ENCODE results near the gene IL3. TPM values are rescaled to one million over a fixed set of nuclear protein-coding genes. Genes with fewer than 3 reads are reported as not detected.

Gene IL3
- total and polyA plus RNA-seq, 11 donors: not detected

GRCh38 chr5:132063090-132063911 lies 2.8 kb downstream of the IL3 start:
- ATAC-seq (peak; percentile 22 to 74 (median 70)), DNase-seq (peak; percentile 50 to 84 (median 63))
- Histone ChIP-seq H3K36me3 (no peaks in the 10 kb centered on the region), H3K27ac (no peak overlapping the region), H3K9me3 (no peaks in the 10 kb centered on the region), H3K4me3 (no peak overlapping the region), H3K27me3 (no peaks in the 10 kb centered on the region), H3K4me1 (no peaks in the 10 kb centered on the region)
- WGBS, 4 donors: 37 to 46% (median 41%) methylated on average over 9 of the region's 9 CpGs
- intact Hi-C loops (cut with DNase I): loop anchor here (2.0 to 10.0 kb wide), 7 partner anchors 72 to 476 kb away; no protein-coding TSS in a partner anchor
- TF ChIP-seq POLR2A (IDR thresholded peaks at IDR 0.05) (no peak), CTCF (IDR thresholded peaks at IDR 0.05) (peak; percentile 90 to 99 (median 96))

GRCh38 chr5:132064140-132064539 lies 3.7 kb downstream of the IL3 start:
- H3K9me3 ChIP-seq: no peaks in the 10 kb centered on the region
- peak in 2 of 5 donors; percentile 30 to 51 for DNase-seq
- no peaks in the 10 kb centered on the region for H3K36me3 ChIP-seq
- intact Hi-C loops (cut with DNase I): loop anchor here in 9 of 10 donors (2.0 to 10.0 kb wide), 6 partner anchors 71 to 477 kb away; no protein-coding TSS in a partner anchor
- no peaks in the 10 kb centered on the region for H3K4me1 ChIP-seq
- no peak for ATAC-seq
- no peak overlapping the region for H3K4me3 ChIP-seq
- 66 to 77% (median 68%) methylated on average over 5 of the region's 5 CpGs for WGBS, 4 donors
- H3K27ac ChIP-seq: no peak overlapping the region
- no peak for TF ChIP-seq POLR2A (IDR thresholded peaks at IDR 0.05)
- no peak for TF ChIP-seq CTCF (IDR thresholded peaks at IDR 0.05)
- no peaks in the 10 kb centered on the region for H3K27me3 ChIP-seq

- no peaks in the 10 kb centered on the region for H3K36me3 ChIP-seq
- H3K27me3 ChIP-seq: no peaks in the 10 kb centered on the region
- 77 to 86% (median 79%) methylated on average over 9 to 11 of the region's 11 CpGs for WGBS, 4 donors
- H3K4me3 ChIP-seq: no peak overlapping the region
- H3K27ac ChIP-seq: no peak overlapping the region
- ATAC-seq (peak; percentile 57 to 77 (median 71)), DNase-seq (peak; percentile 49 to 76 (median 64))
- no peaks in the 10 kb centered on the region for H3K9me3 ChIP-seq
- H3K4me1 ChIP-seq: no peaks in the 10 kb centered on the region
- intact Hi-C loops (cut with DNase I): loop anchor here (2.0 to 10.0 kb wide), 8 partner anchors 67 to 478 kb away; no protein-coding TSS in a partner anchor
- peak; percentile 73 to 95 (median 87) for TF ChIP-seq CTCF (IDR thresholded peaks at IDR 0.05)
- no peak for TF ChIP-seq POLR2A (IDR thresholded peaks at IDR 0.05)
These were observed 4.4 kb downstream of the IL3 start for GRCh38 chr5:132064738-132065331.

- no peaks in the 10 kb centered on the region for H3K36me3 ChIP-seq
- intact Hi-C loops (cut with DNase I): loop anchor here in 6 of 10 donors (2.0 to 10.0 kb wide), 5 partner anchors 67 to 319 kb away; no protein-coding TSS in a partner anchor
- 56 to 64% (median 61%) methylated on average over 4 of the region's 4 CpGs for WGBS, 4 donors
- H3K4me3 ChIP-seq: no peak overlapping the region
- no peaks in the 10 kb centered on the region for H3K27me3 ChIP-seq
- H3K4me1 ChIP-seq: no peaks in the 10 kb centered on the region
- TF ChIP-seq CTCF (IDR thresholded peaks at IDR 0.05): peak; percentile 34 to 60 (median 48)
- TF ChIP-seq POLR2A (IDR thresholded peaks at IDR 0.05): no peak
- ATAC-seq: peak; percentile 40 to 73 (median 50)
- DNase-seq: peak in 4 of 5 donors; percentile 32 to 45 (median 44)
- no peak overlapping the region for H3K27ac ChIP-seq
- H3K9me3 ChIP-seq: no peaks in the 10 kb centered on the region
These were observed 5.0 kb downstream of the IL3 start for GRCh38 chr5:132065351-132065937.
